Kidney epithelial cell (primary cell): ENCODE measurements around the gene C2orf81. TPM values are rescaled to one million over a fixed set of nuclear protein-coding genes. Genes with fewer than 3 reads are reported as not detected.

ENCODE experiments used
- DNase-seq: peaks from one replicate; pipeline ENCODE4 v3.0.0-alpha.2; 2010; ENCODE audit warnings: low read depth
- H3K27me3 ChIP-seq: 2 replicates; pipeline ENCODE4 v1.6.0; 2011; ENCODE audit warnings: low read length; ENCODE audit not compliant: control insufficient read depth, insufficient read depth
- H3K36me3 ChIP-seq: 2 replicates; pipeline ENCODE4 v1.5.1; 2011; ENCODE audit warnings: low read length; ENCODE audit not compliant: control insufficient read depth, insufficient read depth
- H3K4me3 ChIP-seq: 2 replicates; pipeline ENCODE4 v1.5.1; 2011; ENCODE audit warnings: low read depth, mild to moderate bottlenecking, control low read depth, low read length
- CTCF ChIP-seq: IDR thresholded peaks from 2 replicates; pipeline ENCODE4 v1.5.1; 2011; ENCODE audit warnings: mild to moderate bottlenecking, moderate library complexity, low read length, control low read depth, inconsistent platforms; ENCODE audit not compliant: insufficient read depth, poor library complexity, severe bottlenecking
- total RNA-seq: library from RNA; depleted of rRNA; stranded (reverse); fragments of >200 nt; gene quantifications from 2 replicates; pipeline ENCODE4 v1.2.3, GENCODE V29; 2015

Gene C2orf81
- total RNA-seq, 1 donor from 2014 or later, result 4.3 TPM

GRCh38 chr2:74373985-74374384, 47.4 kb downstream of the C2orf81 start:
- DNase-seq, result no peak
- TF ChIP-seq CTCF, result no peak
- H3K4me3 ChIP-seq, result peak overlapping the region; percentile 46
- H3K27me3 ChIP-seq, result no peaks in the 10 kb centered on the region
- H3K36me3 ChIP-seq, result peaks cover 6% of the 10 kb centered on the region

- peaks cover 6% of the 10 kb centered on the region for H3K36me3 ChIP-seq
- no peak for DNase-seq
- H3K27me3 ChIP-seq, result no peaks in the 10 kb centered on the region
- TF ChIP-seq CTCF, result no peak
- no peak overlapping the region for H3K4me3 ChIP-seq
These were observed 48.2 kb downstream of the C2orf81 start for GRCh38 chr2:74373221-74373676.

GRCh38 chr2:74372674-74373073, 48.7 kb downstream of the C2orf81 start:
- no peak for TF ChIP-seq CTCF
- H3K36me3 ChIP-seq, result peaks cover 6% of the 10 kb centered on the region
- no peaks in the 10 kb centered on the region for H3K27me3 ChIP-seq
- DNase-seq, result no peak
- H3K4me3 ChIP-seq, result no peak overlapping the region

- no peak for DNase-seq
- H3K4me3 ChIP-seq, result no peak overlapping the region
- no peaks in the 10 kb centered on the region for H3K27me3 ChIP-seq
- no peak for TF ChIP-seq CTCF
- peaks cover 6% of the 10 kb centered on the region for H3K36me3 ChIP-seq
These were observed 50.0 kb downstream of the C2orf81 start for GRCh38 chr2:74371421-74371820.

- Histone ChIP-seq H3K4me3 (no peak overlapping the region), H3K36me3 (peaks cover 7% of the 10 kb centered on the region), H3K27me3 (no peaks in the 10 kb centered on the region)
- no peak for DNase-seq
- no peak for TF ChIP-seq CTCF
These were observed 51.4 kb downstream of the C2orf81 start for GRCh38 chr2:74369976-74370375.

- no peak for TF ChIP-seq CTCF
- Histone ChIP-seq H3K27me3 (no peaks in the 10 kb centered on the region), H3K4me3 (no peak overlapping the region), H3K36me3 (peaks cover 7% of the 10 kb centered on the region)
- DNase-seq, result no peak
These were observed 52.9 kb downstream of the C2orf81 start for GRCh38 chr2:74368499-74368898.
